GM23338 (cell line): ENCODE results near the gene SNURF. TPM values are rescaled to one million over a fixed set of nuclear protein-coding genes. Genes with fewer than 3 reads are reported as not detected.

Experiments
- ATAC-seq: fragments of 200-7000 bp; cut with Tn5 transposase; 3 replicates; pipeline ENCODE4 v1.9.1; 2020
- DNase-seq: peaks from one replicate; pipeline ENCODE4 v3.0.0-alpha.2; 2015; ENCODE audit warnings: low spot score
- H2AFZ ChIP-seq: fragments of 200-600 bp; sonication (generic); 2 replicates; pipeline ENCODE4 v1.8.0; 2016; ENCODE audit warnings: antibody characterized with exemption, mild to moderate bottlenecking, moderate library complexity
- H3F3A ChIP-seq: fragments of 200-600 bp; sonication (generic); replicated peaks from 2 replicates; pipeline ENCODE4 v1.8.0; 2017; ENCODE audit warnings: antibody characterized with exemption, mixed run types, low read depth
- H3K27ac ChIP-seq: fragments of 200-600 bp; sonication (generic); 2 replicates; pipeline ENCODE4 v1.6.1; 2016; ENCODE audit warnings: low read depth
- H3K27me3 ChIP-seq: fragments of 200-600 bp; sonication (generic); 2 replicates; pipeline ENCODE4 v1.8.0; 2016; ENCODE audit warnings: mild to moderate bottlenecking, mixed run types, moderate library complexity; ENCODE audit not compliant: insufficient read depth
- H3K36me3 ChIP-seq: fragments of 200-600 bp; sonication (generic); 2 replicates; pipeline ENCODE4 v1.8.0; 2016; ENCODE audit warnings: mild to moderate bottlenecking; ENCODE audit not compliant: insufficient read depth
- H3K4me1 ChIP-seq: fragments of 200-600 bp; sonication (generic); 2 replicates; pipeline ENCODE4 v1.8.0; 2016; ENCODE audit warnings: mild to moderate bottlenecking, moderate library complexity; ENCODE audit not compliant: insufficient read depth
- H3K4me2 ChIP-seq: fragments of 200-600 bp; sonication (generic); 2 replicates; pipeline ENCODE4 v1.7.1; 2017; ENCODE audit warnings: mixed run types
- H3K4me3 ChIP-seq: fragments of 200-600 bp; sonication (generic); 2 replicates; pipeline ENCODE4 v1.6.1; 2016; ENCODE audit warnings: mixed run types
- H3K79me2 ChIP-seq: fragments of 200-600 bp; sonication (generic); replicated peaks from 2 replicates; pipeline ENCODE4 v1.8.0; 2017; ENCODE audit warnings: mild to moderate bottlenecking; ENCODE audit not compliant: insufficient read depth
- H3K9me2 ChIP-seq: fragments of 200-600 bp; sonication (generic); 2 replicates; pipeline ENCODE4 v1.8.0; 2017; ENCODE audit not compliant: insufficient read depth
- H4K20me1 ChIP-seq: fragments of 200-600 bp; sonication (generic); replicated peaks from 2 replicates; pipeline ENCODE4 v1.8.0; 2017; ENCODE audit warnings: mild to moderate bottlenecking; ENCODE audit not compliant: insufficient read depth
- H3K27ac Mint-ChIP-seq: 2 replicates; pipeline ENCODE4 v1.8.0; 2020; ENCODE audit warnings: inconsistent platforms, mild to moderate bottlenecking, moderate library complexity, mixed read lengths
- H3K27me3 Mint-ChIP-seq: 3 replicates; pipeline ENCODE4 v1.8.0; 2022; ENCODE audit warnings: low read depth, mild to moderate bottlenecking, moderate library complexity, mixed read lengths, inconsistent platforms; ENCODE audit not compliant: insufficient read depth, poor library complexity
- H3K36me3 Mint-ChIP-seq: 3 replicates; pipeline ENCODE4 v1.8.0; 2021; ENCODE audit warnings: low read depth, mild to moderate bottlenecking, inconsistent platforms, moderate library complexity, mixed read lengths
- H3K4me1 Mint-ChIP-seq: 3 replicates; pipeline ENCODE4 v1.8.0; 2020; ENCODE audit warnings: mild to moderate bottlenecking, inconsistent platforms, mixed read lengths
- H3K4me3 Mint-ChIP-seq: 3 replicates; pipeline ENCODE4 v1.8.0; 2021; ENCODE audit warnings: moderate library complexity, mild to moderate bottlenecking, inconsistent platforms, mixed read lengths
- H3K9me3 Mint-ChIP-seq: 3 replicates; pipeline ENCODE4 v1.8.0; 2020; ENCODE audit warnings: moderate library complexity, mild to moderate bottlenecking, inconsistent platforms, mixed read lengths
- CREB1 ChIP-seq: fragments of 250-450 bp; sonication (Bioruptor Pico); IDR thresholded peaks from 2 replicates; pipeline ENCODE4 v1.5.0; 2020; ENCODE audit warnings: low read depth, mild to moderate bottlenecking, moderate library complexity
- EZH2 ChIP-seq: fragments of 200-600 bp; sonication (generic); IDR thresholded peaks from one replicate; pipeline ENCODE4 v1.8.0; 2017; ENCODE audit warnings: antibody characterized with exemption, mild to moderate bottlenecking, low read depth; ENCODE audit not compliant: unreplicated experiment
- JUNB ChIP-seq: IDR thresholded peaks from one replicate; pipeline ENCODE4 v1.6.1; 2016; ENCODE audit warnings: antibody characterized with exemption; ENCODE audit not compliant: unreplicated experiment
- NANOG ChIP-seq: IDR thresholded peaks from 2 replicates; pipeline ENCODE4 v1.6.1; 2016; ENCODE audit warnings: antibody characterized with exemption, borderline replicate concordance
- POLR2AphosphoS5 ChIP-seq: IDR thresholded peaks from 2 replicates; pipeline ENCODE4 v1.6.1; 2016; ENCODE audit warnings: antibody characterized with exemption, low read depth
- STAT1 ChIP-seq: IDR thresholded peaks from one replicate; pipeline ENCODE4 v1.6.1; 2016; ENCODE audit warnings: antibody characterized with exemption; ENCODE audit not compliant: unreplicated experiment
- ZNF114 ChIP-seq: fragments of 250-450 bp; sonication (Bioruptor Pico); IDR thresholded peaks from 2 replicates; pipeline ENCODE4 v1.5.0; 2020; ENCODE audit warnings: mild to moderate bottlenecking, moderate library complexity
- ZNF331 ChIP-seq: fragments of 250-450 bp; sonication (Bioruptor Pico); IDR thresholded peaks from 2 replicates; pipeline ENCODE4 v1.5.0; 2020; ENCODE audit warnings: low read depth, mild to moderate bottlenecking, moderate library complexity
- ZNF462 ChIP-seq: fragments of 250-450 bp; sonication (Bioruptor Pico); IDR thresholded peaks from 2 replicates; pipeline ENCODE4 v1.5.0; 2020; ENCODE audit warnings: mild to moderate bottlenecking, moderate library complexity
- polyA plus RNA-seq: library from polyadenylated mRNA; unstranded; fragments of >200 nt; fragmentation: Nextera tagmentation; extraction: Ambion mirVana; gene quantifications from 2 replicates; pipeline ENCODE4 v1.2.1, GENCODE V29; 2016
- total RNA-seq: library from RNA; depleted of rRNA; stranded (reverse); fragments of >200 nt; shearing (Covaris generic); gene quantifications from 2 replicates; pipeline ENCODE4 v1.2.3, GENCODE V29; 2014
- TF ChIP-seq, protein P1 (sequence below): IDR thresholded peaks from 2 replicates; pipeline ENCODE4 v1.6.1; 2016; ENCODE audit warnings: antibody characterized with exemption

Gene SNURF
- total and polyA plus RNA-seq, 2 experiments from 2014 or later, result 19.1 to 63.6 TPM

- peaks cover 96% of the 10 kb centered on the region for H3K36me3 Mint-ChIP-seq
- peaks cover 3% of the 10 kb centered on the region for H3K27me3 Mint-ChIP-seq
Measured at GRCh38 chr15:24966364-24967103, 11.7 kb downstream of the SNURF start.

DNA sequence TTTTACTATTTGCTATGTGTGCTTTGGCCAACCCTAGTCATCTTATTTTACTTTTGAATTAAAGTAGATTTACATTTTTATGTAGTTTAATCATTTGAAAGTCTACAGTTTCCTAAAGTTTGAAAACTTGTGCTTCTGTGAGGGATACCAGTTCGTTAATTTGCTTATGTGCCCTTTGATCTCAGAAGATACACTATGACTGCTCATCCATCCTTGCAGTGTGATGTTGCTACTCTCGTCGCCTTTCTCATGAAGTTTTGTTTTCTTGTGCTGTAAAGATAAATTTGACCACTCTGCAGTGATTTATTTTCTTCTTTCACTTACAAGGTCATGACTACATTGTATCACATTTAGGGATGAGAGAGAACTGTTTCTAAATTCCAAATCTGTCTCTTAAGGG is 16.3 kb downstream of the SNURF start:
- DNase-seq (no peak), ATAC-seq (no peak)
- Histone ChIP-seq H3K9me2 (no peaks in the 10 kb centered on the region), H3F3A (no peaks in the 10 kb centered on the region; the same call in 1 of the 2 replicates), H3K79me2 (peaks cover 100% of the 10 kb centered on the region), H3K27ac (no peak overlapping the region), H3K27me3 (no peaks in the 10 kb centered on the region), H3K4me3 (no peak overlapping the region), H3K36me3 (peaks cover 88% of the 10 kb centered on the region), H4K20me1 (peaks cover 30% of the 10 kb centered on the region), H3K4me2 (no peak overlapping the region), H3K4me1 (no peaks in the 10 kb centered on the region), H2AFZ (no peak overlapping the region)
- Mint-ChIP-seq H3K4me1 (peaks cover 26% of the 10 kb centered on the region), H3K36me3 (peaks cover 95% of the 10 kb centered on the region), H3K4me3 (no peak overlapping the region), H3K9me3 (peaks cover 55% of the 10 kb centered on the region), H3K27ac (no peak overlapping the region), H3K27me3 (peaks cover 12% of the 10 kb centered on the region)
- TF ChIP-seq JUNB (no peak), EZH2 (no peak), STAT1 (no peak), POLR2AphosphoS5 (no peak), ZNF114 (no peak), ZNF331 (CRISPR knock-in tag) (no peak), ZNF462 (CRISPR knock-in tag) (no peak), NANOG (no peak), CREB1 (CRISPR knock-in tag) (no peak)
- TF ChIP-seq, protein P1, sequence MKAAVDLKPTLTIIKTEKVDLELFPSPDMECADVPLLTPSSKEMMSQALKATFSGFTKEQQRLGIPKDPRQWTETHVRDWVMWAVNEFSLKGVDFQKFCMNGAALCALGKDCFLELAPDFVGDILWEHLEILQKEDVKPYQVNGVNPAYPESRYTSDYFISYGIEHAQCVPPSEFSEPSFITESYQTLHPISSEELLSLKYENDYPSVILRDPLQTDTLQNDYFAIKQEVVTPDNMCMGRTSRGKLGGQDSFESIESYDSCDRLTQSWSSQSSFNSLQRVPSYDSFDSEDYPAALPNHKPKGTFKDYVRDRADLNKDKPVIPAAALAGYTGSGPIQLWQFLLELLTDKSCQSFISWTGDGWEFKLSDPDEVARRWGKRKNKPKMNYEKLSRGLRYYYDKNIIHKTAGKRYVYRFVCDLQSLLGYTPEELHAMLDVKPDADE, result no peak

More at GRCh38 chr15:24966364-24967103, 11.7 kb downstream of the SNURF start:
- H2AFZ ChIP-seq, result no peak overlapping the region
- H3K79me2 ChIP-seq, result peaks cover 100% of the 10 kb centered on the region
- H3K36me3 ChIP-seq, result peaks cover 85% of the 10 kb centered on the region
- no peak overlapping the region for H3K4me2 ChIP-seq
- DNase-seq (no peak), ATAC-seq (no peak)
- H4K20me1 ChIP-seq, result peaks cover 25% of the 10 kb centered on the region
- H3F3A ChIP-seq, result 0 out of 2 replicates have a peak, but pooled peaks cover 3% of the 10 kb centered on the region
- H3K9me2 ChIP-seq, result no peaks in the 10 kb centered on the region
- TF ChIP-seq EZH2 (no peak), STAT1 (no peak), JUNB (no peak), POLR2AphosphoS5 (no peak), CREB1 (CRISPR knock-in tag) (no peak)
- TF ChIP-seq, protein P1, result no peak
- Mint-ChIP-seq H3K9me3 (peaks cover 46% of the 10 kb centered on the region), H3K4me1 (peaks cover 31% of the 10 kb centered on the region; the same call in 2 of the 3 replicates), H3K4me3 (no peak overlapping the region), H3K27ac (0 out of 2 replicates have a peak overlapping the region, but pooled peaks have one; percentile 27)
- H3K27ac ChIP-seq, result peak overlapping the region; percentile 27; the same call in 1 of the 2 replicates
- no peaks in the 10 kb centered on the region; the same call in 1 of the 2 replicates for H3K4me1 ChIP-seq
- H3K27me3 ChIP-seq, result no peaks in the 10 kb centered on the region
- no peak overlapping the region for H3K4me3 ChIP-seq
